ENCODE results near the gene IL17C. TPM values are rescaled to one million over a fixed set of nuclear protein-coding genes. Genes with fewer than 3 reads are reported as not detected.
A peak's percentile ranks its signal among the peaks of the same experiment; 100 is the strongest.
"Not testable (repeated sequence)": the region's sequence is repeated elsewhere in the genome, so short reads cannot be mapped to it uniquely, and the experiment has no call there.

Gene IL17C
- total and polyA plus RNA-seq, 9 of the 15 experiments (the other 6 are each of a cell fraction or from before 2014, with no cell fraction given), result not detected

DNA sequence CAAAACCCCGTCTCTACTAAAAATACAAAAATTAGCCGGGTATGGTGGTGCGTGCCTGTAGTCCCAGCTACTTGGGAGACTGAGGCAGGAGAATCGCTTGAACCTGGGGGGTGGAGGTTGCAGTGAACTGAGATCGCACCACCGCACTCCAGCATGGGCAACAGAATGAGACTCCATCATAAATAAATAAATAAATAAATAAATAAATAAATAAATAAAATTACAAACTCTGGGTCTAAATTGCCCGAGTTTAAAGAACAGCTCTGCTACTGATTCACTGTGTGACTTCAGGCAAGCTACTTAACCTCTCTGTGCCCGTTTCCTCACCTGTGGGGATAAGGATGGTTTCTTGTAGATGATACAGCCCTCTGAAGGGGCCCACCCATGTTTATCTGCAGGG lies 31.1 kb downstream of the IL17C start:
- H3K27me3 ChIP-seq (ENCODE audit: control insufficient read depth in 2 of 2, insufficient read depth in 2 of 2, low read length in 2 of 2); CTCF ChIA-PET (ENCODE audit: low intra/inter-chr PET ratio); ATAC-seq; H3K27ac ChIP-seq (ENCODE audit: extremely low read depth, low read depth, low read length); H3K4me3 ChIP-seq; in situ Hi-C loops (cut with MboI); BruUV-seq (replicated peaks); DNase-seq (ENCODE audit: extremely low read depth in 1 of 4, low spot score in 3 of 4); H2AFZ ChIP-seq (ENCODE audit: low read depth, low read length); intact Hi-C loops (cut with micrococcal nuclease); H3K79me2 ChIP-seq (ENCODE audit: control insufficient read depth, insufficient read depth, low read length); H3K9ac ChIP-seq (ENCODE audit: insufficient read depth in 1 of 2, low read depth in 2 of 2, low read length in 2 of 2); H4K20me1 ChIP-seq (replicated peaks; ENCODE audit: control insufficient read depth, insufficient read depth, low read length); H3K4me2 ChIP-seq (ENCODE audit: insufficient read depth, low read length); FAIRE-seq; H3K9me3 ChIP-seq (replicated peaks; ENCODE audit: control insufficient read depth, insufficient read depth, low read depth, low read length); H3K9me1 ChIP-seq (ENCODE audit: control insufficient read depth, insufficient read depth, low read length): not testable (repeated sequence)
- POLR2A ChIA-PET, result interaction anchor here (0.7 to 1.7 kb wide), 2 partner anchors 18 to 849 kb away, joined by 4 to 9 read pairs; partner anchors contain the start of gene SNAI3
- Histone ChIP-seq H3K36me3 (ENCODE audit: control insufficient read depth, insufficient read depth, low read length) (peaks cover 18% of the 10 kb centered on the region; the same call in 2 of the 3 replicates), H3K4me1 (replicated peaks in 1 of 2; ENCODE audit: control insufficient read depth in 2 of 2, insufficient read depth in 2 of 2, low read length in 2 of 2) (peaks cover 5 to 29% of the 10 kb centered on the region in 2 experiments; a peak in 4 of 5 replicates)
- 76% methylated on average over 5 of the region's 8 CpGs for WGBS (ENCODE audit: insufficient coverage, low coverage, missing lambda C conversion rate)
- peak; percentile 61 for TF ChIP-seq ZFP36 (IDR thresholded peaks at IDR 0.05; ENCODE audit: low read depth, low read length, partially characterized antibody)

DNA sequence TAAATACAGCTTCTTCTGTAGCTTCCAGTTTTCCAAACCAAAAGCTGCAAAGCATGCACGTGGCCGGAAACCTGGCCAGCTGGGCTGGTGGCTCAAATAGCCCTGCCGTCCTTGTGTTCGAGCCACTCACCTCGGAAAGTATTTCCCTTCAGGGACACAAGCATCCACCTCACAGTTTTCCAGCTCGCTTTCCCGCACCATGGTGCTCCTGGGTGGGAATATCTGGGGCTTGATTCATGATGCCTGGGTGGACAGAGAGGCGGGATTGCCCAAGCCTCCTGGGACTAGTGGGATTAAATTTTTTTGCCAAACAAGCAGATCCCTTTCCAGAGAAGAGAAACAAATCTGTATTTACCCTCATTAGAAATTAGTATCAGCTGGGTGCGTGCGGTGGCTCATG lies 31.6 kb downstream of the IL17C start:
- ATAC-seq, result no peak
- Histone ChIP-seq H3K9me1 (ENCODE audit: control insufficient read depth, insufficient read depth, low read length) (no peaks in the 10 kb centered on the region), H3K9me3 (replicated peaks; ENCODE audit: control insufficient read depth, insufficient read depth, low read depth, low read length) (no peaks in the 10 kb centered on the region), H3K9ac (ENCODE audit: insufficient read depth in 1 of 2, low read depth in 2 of 2, low read length in 2 of 2) (no peak overlapping the region), H3K4me3 (no peak overlapping the region), H4K20me1 (replicated peaks; ENCODE audit: control insufficient read depth, insufficient read depth, low read length) (no peaks in the 10 kb centered on the region), H3K36me3 (ENCODE audit: control insufficient read depth, insufficient read depth, low read length) (peaks cover 14% of the 10 kb centered on the region; the same call in 2 of the 3 replicates), H2AFZ (ENCODE audit: low read depth, low read length) (no peak overlapping the region), H3K27ac (ENCODE audit: extremely low read depth, low read depth, low read length) (no peak overlapping the region), H3K27me3 (ENCODE audit: control insufficient read depth in 2 of 2, insufficient read depth in 2 of 2, low read length in 2 of 2) (no peaks in the 10 kb centered on the region), H3K4me2 (ENCODE audit: insufficient read depth, low read length) (no peak overlapping the region), H3K4me1 (replicated peaks in 1 of 2; ENCODE audit: control insufficient read depth in 2 of 2, insufficient read depth in 2 of 2, low read length in 2 of 2) (peaks cover 2 to 25% of the 10 kb centered on the region in 2 experiments; a peak in 4 of 5 replicates), H3K79me2 (ENCODE audit: control insufficient read depth, insufficient read depth, low read length) (0 out of 3 replicates have a peak, but pooled peaks cover 4% of the 10 kb centered on the region)
- POLR2A ChIA-PET, result interaction anchor here (0.7 to 1.7 kb wide), 2 partner anchors 17 to 849 kb away, joined by 4 to 9 read pairs; partner anchors contain the start of gene SNAI3
- FAIRE-seq, result no peak
- WGBS (ENCODE audit: insufficient coverage, low coverage, missing lambda C conversion rate), result 77% methylated on average over 10 of the region's 10 CpGs
- CTCF ChIA-PET (ENCODE audit: low intra/inter-chr PET ratio), result no interaction called here
- in situ Hi-C loops (cut with MboI) (no loop called here), intact Hi-C loops (cut with micrococcal nuclease) (no loop called here)
- no TSS peak for BruUV-seq (replicated peaks)
- DNase-seq (ENCODE audit: extremely low read depth in 1 of 4, low spot score in 3 of 4), result no peak
- TF ChIP-seq PRPF4 (IDR thresholded peaks at IDR 0.05; ENCODE audit: insufficient read depth, low read depth, low read length, poor library complexity, severe bottlenecking) (no peak), DIDO1 (tag; IDR thresholded peaks at IDR 0.05; ENCODE audit: low read depth) (no peak)
- TF ChIP-seq, protein P1, sequence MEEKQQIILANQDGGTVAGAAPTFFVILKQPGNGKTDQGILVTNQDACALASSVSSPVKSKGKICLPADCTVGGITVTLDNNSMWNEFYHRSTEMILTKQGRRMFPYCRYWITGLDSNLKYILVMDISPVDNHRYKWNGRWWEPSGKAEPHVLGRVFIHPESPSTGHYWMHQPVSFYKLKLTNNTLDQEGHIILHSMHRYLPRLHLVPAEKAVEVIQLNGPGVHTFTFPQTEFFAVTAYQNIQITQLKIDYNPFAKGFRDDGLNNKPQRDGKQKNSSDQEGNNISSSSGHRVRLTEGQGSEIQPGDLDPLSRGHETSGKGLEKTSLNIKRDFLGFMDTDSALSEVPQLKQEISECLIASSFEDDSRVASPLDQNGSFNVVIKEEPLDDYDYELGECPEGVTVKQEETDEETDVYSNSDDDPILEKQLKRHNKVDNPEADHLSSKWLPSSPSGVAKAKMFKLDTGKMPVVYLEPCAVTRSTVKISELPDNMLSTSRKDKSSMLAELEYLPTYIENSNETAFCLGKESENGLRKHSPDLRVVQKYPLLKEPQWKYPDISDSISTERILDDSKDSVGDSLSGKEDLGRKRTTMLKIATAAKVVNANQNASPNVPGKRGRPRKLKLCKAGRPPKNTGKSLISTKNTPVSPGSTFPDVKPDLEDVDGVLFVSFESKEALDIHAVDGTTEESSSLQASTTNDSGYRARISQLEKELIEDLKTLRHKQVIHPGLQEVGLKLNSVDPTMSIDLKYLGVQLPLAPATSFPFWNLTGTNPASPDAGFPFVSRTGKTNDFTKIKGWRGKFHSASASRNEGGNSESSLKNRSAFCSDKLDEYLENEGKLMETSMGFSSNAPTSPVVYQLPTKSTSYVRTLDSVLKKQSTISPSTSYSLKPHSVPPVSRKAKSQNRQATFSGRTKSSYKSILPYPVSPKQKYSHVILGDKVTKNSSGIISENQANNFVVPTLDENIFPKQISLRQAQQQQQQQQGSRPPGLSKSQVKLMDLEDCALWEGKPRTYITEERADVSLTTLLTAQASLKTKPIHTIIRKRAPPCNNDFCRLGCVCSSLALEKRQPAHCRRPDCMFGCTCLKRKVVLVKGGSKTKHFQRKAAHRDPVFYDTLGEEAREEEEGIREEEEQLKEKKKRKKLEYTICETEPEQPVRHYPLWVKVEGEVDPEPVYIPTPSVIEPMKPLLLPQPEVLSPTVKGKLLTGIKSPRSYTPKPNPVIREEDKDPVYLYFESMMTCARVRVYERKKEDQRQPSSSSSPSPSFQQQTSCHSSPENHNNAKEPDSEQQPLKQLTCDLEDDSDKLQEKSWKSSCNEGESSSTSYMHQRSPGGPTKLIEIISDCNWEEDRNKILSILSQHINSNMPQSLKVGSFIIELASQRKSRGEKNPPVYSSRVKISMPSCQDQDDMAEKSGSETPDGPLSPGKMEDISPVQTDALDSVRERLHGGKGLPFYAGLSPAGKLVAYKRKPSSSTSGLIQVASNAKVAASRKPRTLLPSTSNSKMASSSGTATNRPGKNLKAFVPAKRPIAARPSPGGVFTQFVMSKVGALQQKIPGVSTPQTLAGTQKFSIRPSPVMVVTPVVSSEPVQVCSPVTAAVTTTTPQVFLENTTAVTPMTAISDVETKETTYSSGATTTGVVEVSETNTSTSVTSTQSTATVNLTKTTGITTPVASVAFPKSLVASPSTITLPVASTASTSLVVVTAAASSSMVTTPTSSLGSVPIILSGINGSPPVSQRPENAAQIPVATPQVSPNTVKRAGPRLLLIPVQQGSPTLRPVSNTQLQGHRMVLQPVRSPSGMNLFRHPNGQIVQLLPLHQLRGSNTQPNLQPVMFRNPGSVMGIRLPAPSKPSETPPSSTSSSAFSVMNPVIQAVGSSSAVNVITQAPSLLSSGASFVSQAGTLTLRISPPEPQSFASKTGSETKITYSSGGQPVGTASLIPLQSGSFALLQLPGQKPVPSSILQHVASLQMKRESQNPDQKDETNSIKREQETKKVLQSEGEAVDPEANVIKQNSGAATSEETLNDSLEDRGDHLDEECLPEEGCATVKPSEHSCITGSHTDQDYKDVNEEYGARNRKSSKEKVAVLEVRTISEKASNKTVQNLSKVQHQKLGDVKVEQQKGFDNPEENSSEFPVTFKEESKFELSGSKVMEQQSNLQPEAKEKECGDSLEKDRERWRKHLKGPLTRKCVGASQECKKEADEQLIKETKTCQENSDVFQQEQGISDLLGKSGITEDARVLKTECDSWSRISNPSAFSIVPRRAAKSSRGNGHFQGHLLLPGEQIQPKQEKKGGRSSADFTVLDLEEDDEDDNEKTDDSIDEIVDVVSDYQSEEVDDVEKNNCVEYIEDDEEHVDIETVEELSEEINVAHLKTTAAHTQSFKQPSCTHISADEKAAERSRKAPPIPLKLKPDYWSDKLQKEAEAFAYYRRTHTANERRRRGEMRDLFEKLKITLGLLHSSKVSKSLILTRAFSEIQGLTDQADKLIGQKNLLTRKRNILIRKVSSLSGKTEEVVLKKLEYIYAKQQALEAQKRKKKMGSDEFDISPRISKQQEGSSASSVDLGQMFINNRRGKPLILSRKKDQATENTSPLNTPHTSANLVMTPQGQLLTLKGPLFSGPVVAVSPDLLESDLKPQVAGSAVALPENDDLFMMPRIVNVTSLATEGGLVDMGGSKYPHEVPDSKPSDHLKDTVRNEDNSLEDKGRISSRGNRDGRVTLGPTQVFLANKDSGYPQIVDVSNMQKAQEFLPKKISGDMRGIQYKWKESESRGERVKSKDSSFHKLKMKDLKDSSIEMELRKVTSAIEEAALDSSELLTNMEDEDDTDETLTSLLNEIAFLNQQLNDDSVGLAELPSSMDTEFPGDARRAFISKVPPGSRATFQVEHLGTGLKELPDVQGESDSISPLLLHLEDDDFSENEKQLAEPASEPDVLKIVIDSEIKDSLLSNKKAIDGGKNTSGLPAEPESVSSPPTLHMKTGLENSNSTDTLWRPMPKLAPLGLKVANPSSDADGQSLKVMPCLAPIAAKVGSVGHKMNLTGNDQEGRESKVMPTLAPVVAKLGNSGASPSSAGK (IDR thresholded peaks at IDR 0.05), result no peak

Measured in K562 (cell line).